Fibroblast of mammary gland (primary cell): Measurements from ENCODE around the gene RPS14.

Experiments
- DNase-seq: peaks from one replicate; pipeline ENCODE4 v3.0.0-alpha.2; 2010; ENCODE audit warnings: low read depth
- H3K4me3 ChIP-seq: 2 replicates; pipeline ENCODE4 v1.5.1; 2011; ENCODE audit warnings: low read depth, mild to moderate bottlenecking, low read length, moderate library complexity; ENCODE audit not compliant: control insufficient read depth
- TF ChIP-seq, protein P1 (sequence below): conservative IDR thresholded peaks from 2 replicates; pipeline ENCODE4 v1.5.1; 2011; ENCODE audit warnings: low read depth, low read length, inconsistent platforms; ENCODE audit not compliant: control insufficient read depth, insufficient read depth

Gene RPS14

DNA sequence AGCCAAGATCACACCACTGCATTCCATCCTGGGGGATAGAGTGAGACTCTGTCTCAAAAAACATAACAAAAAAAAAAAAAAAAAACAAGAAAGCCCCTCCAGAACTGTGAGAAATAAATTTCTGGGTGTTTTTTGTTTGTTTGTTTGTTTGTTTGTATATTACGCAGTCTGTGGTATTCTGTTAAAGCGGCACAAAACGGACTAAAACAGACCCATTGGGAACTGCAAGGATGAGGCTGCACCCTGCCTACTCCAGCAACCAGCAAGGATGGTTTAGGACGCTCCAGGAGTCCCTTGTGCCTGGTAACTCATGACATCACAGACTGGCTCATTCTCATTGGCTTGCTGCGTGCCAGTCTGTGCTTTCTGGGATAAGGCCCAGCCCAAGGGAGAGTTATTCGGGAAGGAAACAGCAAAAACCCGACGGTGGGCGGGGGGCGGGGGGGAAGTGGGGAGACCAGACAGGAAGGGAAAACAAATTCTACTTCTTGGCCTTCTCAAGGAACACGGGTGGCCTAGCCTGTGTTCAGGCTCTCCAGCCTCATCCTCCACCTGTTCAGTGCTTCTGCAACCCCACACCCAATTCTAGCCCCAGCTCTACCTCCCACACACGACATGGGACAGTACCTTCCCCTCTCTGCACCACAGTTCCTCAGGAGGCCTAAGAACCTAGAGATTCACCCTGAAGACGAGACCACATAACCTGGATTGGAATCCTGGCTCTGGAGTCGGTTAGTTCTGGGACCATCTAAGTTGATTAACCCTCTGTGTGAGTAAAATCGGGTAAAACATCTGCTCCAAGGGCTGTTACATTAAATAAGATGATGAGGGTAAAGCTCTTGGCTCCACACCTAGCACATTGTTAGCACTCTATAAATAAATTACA lies 39.7 kb downstream of the RPS14 start:
- H3K4me3 ChIP-seq, result no peak overlapping the region
- TF ChIP-seq, protein P1, sequence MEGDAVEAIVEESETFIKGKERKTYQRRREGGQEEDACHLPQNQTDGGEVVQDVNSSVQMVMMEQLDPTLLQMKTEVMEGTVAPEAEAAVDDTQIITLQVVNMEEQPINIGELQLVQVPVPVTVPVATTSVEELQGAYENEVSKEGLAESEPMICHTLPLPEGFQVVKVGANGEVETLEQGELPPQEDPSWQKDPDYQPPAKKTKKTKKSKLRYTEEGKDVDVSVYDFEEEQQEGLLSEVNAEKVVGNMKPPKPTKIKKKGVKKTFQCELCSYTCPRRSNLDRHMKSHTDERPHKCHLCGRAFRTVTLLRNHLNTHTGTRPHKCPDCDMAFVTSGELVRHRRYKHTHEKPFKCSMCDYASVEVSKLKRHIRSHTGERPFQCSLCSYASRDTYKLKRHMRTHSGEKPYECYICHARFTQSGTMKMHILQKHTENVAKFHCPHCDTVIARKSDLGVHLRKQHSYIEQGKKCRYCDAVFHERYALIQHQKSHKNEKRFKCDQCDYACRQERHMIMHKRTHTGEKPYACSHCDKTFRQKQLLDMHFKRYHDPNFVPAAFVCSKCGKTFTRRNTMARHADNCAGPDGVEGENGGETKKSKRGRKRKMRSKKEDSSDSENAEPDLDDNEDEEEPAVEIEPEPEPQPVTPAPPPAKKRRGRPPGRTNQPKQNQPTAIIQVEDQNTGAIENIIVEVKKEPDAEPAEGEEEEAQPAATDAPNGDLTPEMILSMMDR, result no peak
- peak; percentile 87 for DNase-seq

DNA sequence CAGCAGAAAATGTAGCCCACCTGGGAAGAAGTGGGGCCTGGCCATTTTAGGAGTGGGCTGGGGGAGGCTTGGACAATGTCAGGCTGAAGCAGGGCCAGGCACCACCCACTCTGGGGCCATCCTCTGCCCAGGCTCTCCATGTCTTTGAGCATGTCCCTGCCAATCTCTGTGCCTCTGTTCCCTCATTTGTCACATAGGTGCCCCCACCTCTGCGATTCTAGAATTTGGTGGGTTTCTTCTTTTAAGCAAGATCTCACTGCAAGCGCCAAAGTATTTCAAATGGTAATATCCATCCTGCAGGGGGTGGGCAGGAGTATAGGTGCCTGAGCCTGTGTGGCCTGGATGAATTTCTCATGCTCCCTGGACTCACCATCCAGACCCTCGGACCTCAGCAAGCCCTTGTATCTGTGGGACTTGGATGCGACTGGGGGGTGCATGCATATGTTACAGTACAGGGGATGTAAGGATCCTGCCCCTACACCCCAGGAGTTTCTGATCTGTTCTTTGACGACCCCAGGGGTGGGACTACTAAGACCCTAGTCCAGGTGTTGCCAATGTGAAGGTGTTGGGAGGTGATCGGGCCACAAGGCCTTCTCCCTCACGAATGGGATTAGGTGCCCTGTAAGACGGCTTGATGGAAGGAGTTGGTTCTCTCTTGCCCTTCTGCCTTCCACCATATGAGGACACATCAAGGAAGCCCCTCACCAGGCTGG lies 41.2 kb downstream of the RPS14 start:
- H3K4me3 ChIP-seq, result no peak overlapping the region
- TF ChIP-seq, protein P1, result no peak
- DNase-seq, result no peak

DNA sequence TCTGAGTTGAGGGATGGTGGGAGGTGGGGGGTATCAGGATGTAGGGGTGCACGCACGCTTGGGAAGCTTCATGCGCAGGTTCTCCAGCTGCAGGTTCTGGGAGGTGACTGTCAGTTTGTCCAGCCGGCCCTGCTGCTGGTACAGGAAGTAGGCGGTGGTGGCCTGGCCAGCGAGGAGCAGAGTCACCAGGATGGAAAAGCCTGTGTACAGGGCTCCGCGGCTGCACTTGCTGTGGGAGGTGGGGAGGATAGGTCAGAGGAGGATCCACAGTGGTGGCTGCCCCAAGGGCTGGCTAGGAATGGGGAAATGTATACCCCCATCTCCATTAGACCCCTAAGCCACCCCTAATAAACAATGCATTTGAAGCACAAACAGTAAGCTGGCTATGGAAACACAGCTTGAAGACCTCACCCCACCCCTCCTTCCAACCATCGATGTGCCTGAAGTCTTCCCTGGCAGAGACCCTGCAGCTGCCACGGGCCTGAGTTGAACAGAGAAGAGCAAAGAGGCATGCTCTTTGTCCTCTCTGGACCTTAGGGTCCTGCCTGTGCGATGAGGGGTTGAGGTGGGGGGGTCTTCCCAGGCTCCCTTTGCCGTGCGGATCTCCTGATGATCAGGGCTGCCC lies 42.3 kb downstream of the RPS14 start:
- TF ChIP-seq, protein P1, result no peak
- no peak for DNase-seq
- no peak overlapping the region for H3K4me3 ChIP-seq

DNA sequence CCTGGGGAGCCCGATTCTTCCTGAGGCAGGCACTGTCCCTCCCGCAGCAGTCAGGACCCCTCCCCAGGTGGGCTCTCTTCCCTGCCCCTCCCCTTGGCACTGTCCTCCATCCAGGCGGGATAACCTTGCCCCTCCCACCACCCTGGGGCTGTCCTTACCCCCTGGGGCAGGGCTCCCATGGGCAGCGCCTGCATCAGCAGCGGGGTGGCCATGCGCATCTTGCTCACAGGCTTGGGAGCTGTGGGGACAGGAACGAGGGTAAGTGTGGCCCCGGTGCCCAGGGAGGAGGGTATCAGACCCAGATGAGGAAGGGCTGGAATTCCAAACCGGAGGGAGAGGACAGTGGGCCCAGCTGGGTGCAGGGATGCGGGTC lies 42.8 kb downstream of the RPS14 start:
- TF ChIP-seq, protein P1, result no peak
- no peak overlapping the region for H3K4me3 ChIP-seq
- no peak for DNase-seq

DNA sequence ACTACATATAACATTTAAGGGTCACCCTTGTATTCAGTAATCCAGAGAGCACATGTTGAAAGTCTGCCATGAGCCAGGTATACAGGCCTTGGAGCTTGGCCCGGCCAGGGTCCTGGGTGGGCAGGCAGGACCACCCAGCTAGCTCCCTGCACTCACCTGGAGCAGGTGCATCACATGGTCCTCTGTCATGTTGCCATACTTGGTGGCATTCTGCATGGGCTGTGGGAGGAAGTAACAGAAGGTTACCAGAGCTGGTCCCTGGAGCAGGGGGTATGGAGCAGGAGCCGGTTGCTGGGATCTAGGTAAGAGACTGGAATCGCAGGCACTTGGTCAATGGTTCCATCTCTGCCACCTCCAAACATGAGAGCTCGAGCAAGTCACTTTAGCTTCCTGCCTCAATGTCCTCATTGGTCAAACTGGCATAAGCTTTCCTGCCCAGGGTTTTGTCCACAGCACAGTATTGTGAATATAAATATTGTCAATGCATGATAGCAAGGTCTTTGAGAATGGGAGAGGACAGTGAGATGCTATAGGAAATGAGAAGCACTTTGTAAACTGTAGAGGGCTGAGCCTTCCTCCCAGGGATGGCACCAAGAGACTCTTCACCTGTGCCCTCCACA lies 43.3 kb downstream of the RPS14 start:
- TF ChIP-seq, protein P1, result no peak
- no peak for DNase-seq
- no peak overlapping the region for H3K4me3 ChIP-seq
